Suppressor macrophage (primary cell): ENCODE measurements around the gene ZNF605.
"Not testable (repeated sequence)": the region's sequence is repeated elsewhere in the genome, so short reads cannot be mapped to it uniquely, and the experiment has no call there.

Experiments
- DNase-seq, 4 experiments: peaks; one replicate each; pipeline ENCODE4 v3.0.0-alpha.2; 2020 to 2022
- total RNA-seq, 17 experiments: gene quantifications; one replicate each; lab custom pipeline; 2026; ENCODE audit warnings: mixed read lengths in 6 of 17, inconsistent platforms in 3 of 17; lab: John Stamatoyannopoulos, UW

Gene ZNF605
- total RNA-seq = 1.00 to 13.6 (median 5.5) reads per million in 17 experiments

- DNase-seq = peak; percentile 85 to 94 (median 90)
These were observed at the start of gene ZNF605 for GRCh38 chr12:132956011-132956788. TSS of gene ZNF605 (minus strand) at chr12:132956306. CDS start at chr12:132945635, 10,671 bp downstream.

GRCh38 chr12:132998741-132999140, 42.6 kb upstream of the ZNF605 start:
- no peak for DNase-seq

- peak in 1 of 4 experiments; percentile 1 for DNase-seq
These were observed 30.7 kb upstream of the ZNF605 start for GRCh38 chr12:132986885-132987225.

- peak; percentile 91 to 96 (median 96) for DNase-seq
These were observed 30.1 kb upstream of the ZNF605 start, which contains the start of gene ZNF26 for GRCh38 chr12:132986001-132986884. TSS of gene ZNF26 (plus strand) at chr12:132986367. CDS start at chr12:132986841, 474 bp downstream.

GRCh38 chr12:132976870-132977269, 20.8 kb upstream of the ZNF605 start:
- peak in 3 of 4 experiments; percentile 4 to 41 (median 22) for DNase-seq

GRCh38 chr12:132972374-132972773, 16.3 kb upstream of the ZNF605 start:
- no peak for DNase-seq

- DNase-seq = no peak
These were observed 11.6 kb upstream of the ZNF605 start for GRCh38 chr12:132967736-132968135.

GRCh38 chr12:132966676-132967415, 10.7 kb upstream of the ZNF605 start:
- no peak for DNase-seq

GRCh38 chr12:132965796-132966195, 9.7 kb upstream of the ZNF605 start:
- no peak for DNase-seq

- not testable (repeated sequence) for DNase-seq
These were observed 7.8 kb upstream of the ZNF605 start for GRCh38 chr12:132963947-132964346.

- DNase-seq = not testable (repeated sequence)
These were observed 5.7 kb upstream of the ZNF605 start for GRCh38 chr12:132961790-132962189.

- DNase-seq = peak; percentile 3 to 38 (median 27)
These were observed 754 bp downstream of the ZNF605 start for GRCh38 chr12:132955094-132956010.

- DNase-seq = no peak
These were observed 1.5 kb downstream of the ZNF605 start for GRCh38 chr12:132954471-132955048.

GRCh38 chr12:132953771-132954170, 2.3 kb downstream of the ZNF605 start:
- no peak for DNase-seq

GRCh38 chr12:132953163-132953425, 3.0 kb downstream of the ZNF605 start:
- no peak for DNase-seq

GRCh38 chr12:132952371-132953162, 3.5 kb downstream of the ZNF605 start:
- no peak for DNase-seq

GRCh38 chr12:132951649-132952048, 4.5 kb downstream of the ZNF605 start:
- no peak for DNase-seq

- DNase-seq = no peak
These were observed 5.1 kb downstream of the ZNF605 start for GRCh38 chr12:132950844-132951535.

GRCh38 chr12:132949936-132950837, 5.9 kb downstream of the ZNF605 start:
- no peak for DNase-seq
